Prostate gland (tissue), 2 donors: ENCODE data around the gene DNAJC2.

Experiments
- CTCF ChIP-seq, 4 experiments: fragments of 200-600 bp in 2 of 4; fragments of 450-650 bp in 2 of 4; sonication (generic) in 2 of 4; IDR thresholded peaks; 1 replicate in 3 of 4; 2 replicates in 1 of 4; pipeline ENCODE4 v1.5.1; 2016 to 2019; ENCODE audit warnings: antibody characterized with exemption in 4 of 4, mild to moderate bottlenecking in 2 of 4, moderate library complexity in 2 of 4
- POLR2AphosphoS5 ChIP-seq: sonication (generic); formaldehyde crosslinking; IDR thresholded peaks from one replicate; pipeline ENCODE4 v1.6.1; 2017; ENCODE audit warnings: antibody characterized with exemption

DNA sequence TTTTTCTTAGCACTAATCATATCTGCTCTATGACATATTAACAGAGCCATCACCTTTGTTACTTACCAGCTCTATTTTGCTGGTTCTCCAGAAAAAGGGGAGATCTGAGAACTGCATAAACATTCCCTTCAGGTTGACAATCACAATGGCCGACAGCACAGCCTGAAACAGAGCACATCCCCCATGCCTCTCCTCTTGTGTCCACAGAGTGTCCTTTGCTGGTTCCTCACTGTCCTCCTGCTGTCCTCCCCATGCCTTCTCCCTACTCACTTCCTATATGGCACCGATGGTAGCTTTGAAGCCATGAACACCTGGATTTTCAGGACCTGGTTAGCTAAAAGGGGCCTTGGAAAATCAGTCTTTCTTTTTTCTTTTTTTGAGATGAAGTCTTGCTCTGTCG is 44.7 kb upstream of the DNAJC2 start:
- no peak for TF ChIP-seq POLR2AphosphoS5
- no peak for TF ChIP-seq CTCF (IDR thresholded peaks at IDR 0.05)
